HCT116 (cell line): ENCODE data around the gene RPL10. TPM values are rescaled to one million over a fixed set of nuclear protein-coding genes. Genes with fewer than 3 reads are reported as not detected.

Experiments
- ATAC-seq: fragments of 200-7000 bp; cut with Tn5 transposase; 2 replicates; pipeline ENCODE4 v1.9.1; 2020; ENCODE audit warnings: mild to moderate bottlenecking, moderate library complexity
- BruUV-seq: library from RNA; stranded (reverse); fragments of 400-500 nt; replicated peaks from 2 replicates; lab custom pipeline; 2021; lab: Mats Ljungman, UMichigan
- CTCF ChIA-PET: fragments of 300-600 bp; sonication (Branson Sonifier 250); formaldehyde crosslinking; loops from one replicate; lab custom pipeline; 2021; ENCODE audit warnings: antibody characterized with exemption; lab: Charles Lee
- POLR2A ChIA-PET: fragments of 300-600, 350-600 bp; sonication (Branson Sonifier 250); formaldehyde crosslinking; loops from one replicate; lab custom pipeline; 2021; ENCODE audit warnings: antibody characterized with exemption; lab: Charles Lee
- RAD21 ChIA-PET, 2 experiments: fragments of 300-600 bp; sonication (Branson Sonifier 250); formaldehyde crosslinking; loops; one replicate each; lab custom pipeline; 2023; ENCODE audit warnings: low total read pairs in 2 of 2; ENCODE audit not compliant: uncharacterized antibody in 2 of 2, unreplicated experiment in 2 of 2, low non-redundant PET in 1 of 2; lab: Charles Lee
- DNase-seq: peaks from one replicate; pipeline ENCODE4 v3.0.0-alpha.2; 2010; ENCODE audit warnings: low read depth, low spot score
- H2AFZ ChIP-seq: fragments of 200-600 bp; shearing (Covaris generic), sonication (generic); 2 replicates; pipeline ENCODE4 v1.6.1; 2017; ENCODE audit warnings: low read depth, mixed run types, mixed read lengths, antibody characterized with exemption, low read length; ENCODE audit not compliant: poor library complexity, severe bottlenecking
- H3K27ac ChIP-seq: 2 replicates; pipeline ENCODE4 v1.5.1; 2012; ENCODE audit warnings: low read depth, low read length
- H3K27me3 ChIP-seq: fragments of 200-600 bp; sonication (generic); 2 replicates; pipeline ENCODE4 v1.6.1; 2016; ENCODE audit warnings: mixed run types, low read length, mixed read lengths; ENCODE audit not compliant: insufficient read depth
- H3K36me3 ChIP-seq, 2 experiments: fragments of 200-500 bp in 1 of 2; fragments of 200-600 bp in 1 of 2; sonication (Bioruptor generic) in 1 of 2; sonication (generic) in 1 of 2; 2 replicates each; pipeline versions ENCODE4 v1.5.1 to v1.6.1; 2014 to 2016; ENCODE audit warnings: low read length in 2 of 2, inconsistent platforms in 1 of 2, mixed read lengths in 1 of 2, mixed run types in 1 of 2; ENCODE audit not compliant: insufficient read depth in 2 of 2, control insufficient read depth in 1 of 2
- H3K4me1 ChIP-seq, 2 experiments: fragments of 200-600 bp in 1 of 2; sonication (generic) in 1 of 2; 2 replicates each; pipeline versions ENCODE4 v1.5.1 to v1.6.1; 2012 to 2017; ENCODE audit warnings: low read length in 2 of 2, inconsistent platforms in 1 of 2, mild to moderate bottlenecking in 1 of 2, mixed read lengths in 1 of 2, mixed run types in 1 of 2, moderate library complexity in 1 of 2; ENCODE audit not compliant: insufficient read depth in 2 of 2, control insufficient read depth in 1 of 2
- H3K4me2 ChIP-seq: fragments of 200-600 bp; sonication (generic); 2 replicates; pipeline ENCODE4 v1.6.1; 2017; ENCODE audit warnings: mixed run types, low read length, mixed read lengths
- H3K4me3 ChIP-seq, 2 experiments: fragments of 200-600 bp in 1 of 2; sonication (generic) in 1 of 2; replicated peaks in 1 of 2; 2 replicates each; pipeline ENCODE4 v1.5.1; 2011 to 2016; ENCODE audit warnings: low read length in 2 of 2, control low read depth in 1 of 2, low read depth in 1 of 2, mild to moderate bottlenecking in 1 of 2, mixed read lengths in 1 of 2, mixed run types in 1 of 2
- H3K79me2 ChIP-seq: fragments of 200-600 bp; sonication (generic); 2 replicates; pipeline ENCODE4 v1.6.1; 2017; ENCODE audit warnings: mild to moderate bottlenecking, mixed run types, low read length, moderate library complexity, mixed read lengths; ENCODE audit not compliant: insufficient read depth
- H3K9ac ChIP-seq: fragments of 200-600 bp; sonication (generic); 2 replicates; pipeline ENCODE4 v1.6.1; 2016; ENCODE audit warnings: low read length, mixed read lengths
- H3K9me2 ChIP-seq: fragments of 200-600 bp; sonication (generic), shearing (Covaris generic); 2 replicates; pipeline ENCODE4 v1.6.1; 2017; ENCODE audit warnings: mixed run types, mild to moderate bottlenecking, moderate library complexity; ENCODE audit not compliant: insufficient read depth
- H3K9me3 ChIP-seq, 2 experiments: fragments of 200-500 bp in 1 of 2; fragments of 200-600 bp in 1 of 2; sonication (Bioruptor generic) in 1 of 2; sonication (generic) in 1 of 2; 2 replicates each; pipeline ENCODE4 v1.6.1; 2014 to 2017; ENCODE audit warnings: low read length in 2 of 2, mixed read lengths in 2 of 2, inconsistent platforms in 1 of 2, low read depth in 1 of 2, mild to moderate bottlenecking in 1 of 2, mixed run types in 1 of 2, moderate library complexity in 1 of 2; ENCODE audit not compliant: control insufficient read depth in 1 of 2, insufficient read depth in 1 of 2
- H4K20me1 ChIP-seq: fragments of 200-600 bp; sonication (generic), shearing (Covaris generic); 2 replicates; pipeline ENCODE4 v1.6.1; 2017; ENCODE audit warnings: mixed run types, mild to moderate bottlenecking, moderate library complexity; ENCODE audit not compliant: insufficient read depth
- ATF3 ChIP-seq: IDR thresholded peaks from 2 replicates; pipeline ENCODE4 v1.6.1; 2012
- CBX3 ChIP-seq: IDR thresholded peaks from 2 replicates; pipeline ENCODE4 v1.6.1; 2012; ENCODE audit warnings: low read depth
- EGR1 ChIP-seq: IDR thresholded peaks from 2 replicates; pipeline ENCODE4 v1.6.1; 2012; ENCODE audit warnings: low read depth
- ELF1 ChIP-seq: IDR thresholded peaks from 2 replicates; pipeline ENCODE4 v1.6.1; 2012; ENCODE audit warnings: low read depth, borderline replicate concordance
- EZH2 ChIP-seq: fragments of 200-600 bp; sonication (generic); IDR thresholded peaks from 2 replicates; pipeline ENCODE4 v1.6.1; 2017; ENCODE audit warnings: antibody characterized with exemption, mixed run types
- FOSL1 ChIP-seq: IDR thresholded peaks from 2 replicates; pipeline ENCODE4 v1.6.1; 2012; ENCODE audit warnings: low read depth
- MAX ChIP-seq: IDR thresholded peaks from 2 replicates; pipeline ENCODE4 v1.6.1; 2012
- POLR2A ChIP-seq: IDR thresholded peaks from 2 replicates; pipeline ENCODE4 v1.7.0; 2011; ENCODE audit warnings: borderline replicate concordance; ENCODE audit not compliant: insufficient read depth, insufficient read length; ENCODE audit errors: extremely low read depth
- POLR2AphosphoS5 ChIP-seq: IDR thresholded peaks from 2 replicates; pipeline ENCODE4 v1.6.1; 2011; ENCODE audit warnings: mild to moderate bottlenecking, low read depth, low read length, moderate library complexity
- RAD21 ChIP-seq: IDR thresholded peaks from 2 replicates; pipeline ENCODE4 v1.6.1; 2012; ENCODE audit warnings: low read depth, mild to moderate bottlenecking
- REST ChIP-seq: IDR thresholded peaks from 2 replicates; pipeline ENCODE4 v1.6.1; 2012; ENCODE audit warnings: low read depth
- SRF ChIP-seq: IDR thresholded peaks from 2 replicates; pipeline ENCODE4 v1.6.1; 2012; ENCODE audit warnings: low read depth
- YY1 ChIP-seq: IDR thresholded peaks from 2 replicates; pipeline ENCODE4 v1.6.1; 2011; ENCODE audit warnings: low read length, low read depth, moderate library complexity, mild to moderate bottlenecking; ENCODE audit not compliant: insufficient replicate concordance; ENCODE audit errors: extremely low read depth
- ZFX ChIP-seq: fragments of 450-650 bp; IDR thresholded peaks from 2 replicates; pipeline ENCODE4 v1.6.1; 2017
- ZNF274 ChIP-seq: fragments of 200-500 bp; sonication (Bioruptor generic); IDR thresholded peaks from 2 replicates; pipeline ENCODE4 v1.6.1; 2014; ENCODE audit warnings: mild to moderate bottlenecking, low read depth, low read length, inconsistent platforms
- intact Hi-C: fragments of 100-400 bp; cut with micrococcal nuclease; formaldehyde crosslinking; loops from 2 replicates; pipeline ENCODE4 v1.10.0; 2022
- total RNA-seq: library from RNA; stranded (reverse); gene quantifications from one replicate; pipeline ENCODE4 v1.2.1, GENCODE V29; 2021; ENCODE audit not compliant: unreplicated experiment
- TF ChIP-seq, protein P1 (sequence below): IDR thresholded peaks from 2 replicates; pipeline ENCODE4 v1.6.1; 2011; ENCODE audit warnings: mild to moderate bottlenecking, low read length, moderate library complexity; ENCODE audit not compliant: insufficient replicate concordance; ENCODE audit errors: extremely low read depth

Gene RPL10
- total RNA-seq, 1 experiment from 2014 or later: 3,069 TPM

DNA sequence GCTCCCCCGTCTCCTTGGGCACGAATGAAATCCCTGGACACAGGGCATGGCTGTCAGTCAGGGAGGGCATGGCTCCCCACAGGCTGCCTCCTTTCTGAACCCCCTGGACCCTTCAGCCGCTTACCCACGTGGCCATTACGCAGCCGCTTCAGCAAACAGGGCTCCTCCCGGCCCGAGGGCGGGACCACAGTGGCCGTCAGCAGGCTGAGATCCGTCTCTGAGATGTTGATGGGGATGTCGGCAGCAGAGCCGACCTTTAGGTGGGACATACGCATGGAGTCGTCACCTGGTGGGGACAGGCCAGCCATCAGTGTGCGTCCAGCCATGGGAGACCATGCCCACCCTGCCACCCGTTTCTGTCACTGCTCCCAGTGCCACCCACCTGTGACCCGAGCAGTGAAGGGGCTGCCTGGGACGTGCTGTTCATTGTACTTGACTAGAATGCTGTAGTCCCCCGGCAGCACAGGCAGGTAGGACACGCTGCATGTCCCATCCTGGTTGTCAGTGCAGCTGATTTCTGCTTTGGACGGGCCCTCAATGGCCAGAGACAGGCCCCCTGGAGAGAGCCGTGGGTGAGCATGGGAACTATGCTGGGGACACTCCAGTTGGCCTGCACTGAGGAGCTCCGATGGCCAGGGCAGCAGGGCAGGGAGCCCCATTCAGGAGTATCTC is 44.9 kb upstream of the RPL10 start (continued):
- TF ChIP-seq EGR1 (no peak), SRF (no peak)
- TF ChIP-seq, all 23 proteins: peak for 0

DNA sequence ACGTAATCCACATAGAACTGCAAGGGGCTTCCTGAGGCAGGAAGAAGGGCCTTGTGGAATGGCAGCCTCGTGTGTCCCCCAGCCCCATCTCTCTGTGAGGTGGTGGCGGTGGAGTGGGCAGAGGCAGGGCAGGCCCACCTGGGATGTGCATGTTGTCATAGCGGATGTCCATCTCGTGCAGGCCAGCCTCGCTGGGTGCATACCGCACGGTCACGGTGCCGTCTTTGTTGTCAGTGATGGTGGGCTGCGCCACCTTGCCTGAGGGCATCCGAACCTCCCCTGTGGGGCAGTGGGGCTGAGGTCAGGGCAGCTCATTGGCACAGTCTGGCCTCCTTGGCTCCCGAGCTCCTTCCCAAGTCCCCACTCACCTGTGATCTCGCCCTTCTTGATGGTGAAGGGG is 44.2 kb upstream of the RPL10 start:
- ChIA-PET CTCF (no interaction called here), POLR2A (no interaction called here)
- Histone ChIP-seq H3K4me1 (no peaks in the 10 kb centered on the region), H3K36me3 (peaks cover 6 to 8% of the 10 kb centered on the region in 2 experiments; a peak in 2 of 4 replicates), H3K9me3 (no peaks in the 10 kb centered on the region), H3K9ac (no peak overlapping the region), H4K20me1 (no peaks in the 10 kb centered on the region), H3K4me3 (no peak overlapping the region)
- no TSS peak for BruUV-seq
- ATAC-seq: no peak
- TF ChIP-seq EZH2 (no peak), ZNF274 (no peak), MAX (no peak), REST (no peak), YY1 (no peak), ATF3 (no peak), POLR2AphosphoS5 (no peak), POLR2A (no peak), CBX3 (no peak), ZFX (no peak), FOSL1 (no peak), ELF1 (no peak), RAD21 (no peak)
- TF ChIP-seq, protein P1, sequence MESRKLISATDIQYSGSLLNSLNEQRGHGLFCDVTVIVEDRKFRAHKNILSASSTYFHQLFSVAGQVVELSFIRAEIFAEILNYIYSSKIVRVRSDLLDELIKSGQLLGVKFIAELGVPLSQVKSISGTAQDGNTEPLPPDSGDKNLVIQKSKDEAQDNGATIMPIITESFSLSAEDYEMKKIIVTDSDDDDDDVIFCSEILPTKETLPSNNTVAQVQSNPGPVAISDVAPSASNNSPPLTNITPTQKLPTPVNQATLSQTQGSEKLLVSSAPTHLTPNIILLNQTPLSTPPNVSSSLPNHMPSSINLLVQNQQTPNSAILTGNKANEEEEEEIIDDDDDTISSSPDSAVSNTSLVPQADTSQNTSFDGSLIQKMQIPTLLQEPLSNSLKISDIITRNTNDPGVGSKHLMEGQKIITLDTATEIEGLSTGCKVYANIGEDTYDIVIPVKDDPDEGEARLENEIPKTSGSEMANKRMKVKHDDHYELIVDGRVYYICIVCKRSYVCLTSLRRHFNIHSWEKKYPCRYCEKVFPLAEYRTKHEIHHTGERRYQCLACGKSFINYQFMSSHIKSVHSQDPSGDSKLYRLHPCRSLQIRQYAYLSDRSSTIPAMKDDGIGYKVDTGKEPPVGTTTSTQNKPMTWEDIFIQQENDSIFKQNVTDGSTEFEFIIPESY: no peak
- TF ChIP-seq, all 23 proteins: peak for 0
- no peak for DNase-seq
- no peaks in the 10 kb centered on the region for H3K9me2 ChIP-seq
- RAD21 ChIA-PET: no interaction called here
- no peak overlapping the region for H2AFZ ChIP-seq
- intact Hi-C loops: no loop called here
- no peaks in the 10 kb centered on the region for H3K27me3 ChIP-seq
- no peaks in the 10 kb centered on the region; the same call in 1 of the 2 replicates for H3K79me2 ChIP-seq
- H3K27ac ChIP-seq: no peak overlapping the region
- no peak overlapping the region for H3K4me2 ChIP-seq
